Measurements from ENCODE around the gene CYB5B.

The CYB5B gene, protein sequence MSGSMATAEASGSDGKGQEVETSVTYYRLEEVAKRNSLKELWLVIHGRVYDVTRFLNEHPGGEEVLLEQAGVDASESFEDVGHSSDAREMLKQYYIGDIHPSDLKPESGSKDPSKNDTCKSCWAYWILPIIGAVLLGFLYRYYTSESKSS

GRCh38 chr16:69424053-69424934 is at the start of gene CYB5B:
Gene CYB5B (plus strand): TSS chr16:69424619. CDS start chr16:69424684, 65 bp downstream.
- peak; percentile 99 for DNase-seq

DNA sequence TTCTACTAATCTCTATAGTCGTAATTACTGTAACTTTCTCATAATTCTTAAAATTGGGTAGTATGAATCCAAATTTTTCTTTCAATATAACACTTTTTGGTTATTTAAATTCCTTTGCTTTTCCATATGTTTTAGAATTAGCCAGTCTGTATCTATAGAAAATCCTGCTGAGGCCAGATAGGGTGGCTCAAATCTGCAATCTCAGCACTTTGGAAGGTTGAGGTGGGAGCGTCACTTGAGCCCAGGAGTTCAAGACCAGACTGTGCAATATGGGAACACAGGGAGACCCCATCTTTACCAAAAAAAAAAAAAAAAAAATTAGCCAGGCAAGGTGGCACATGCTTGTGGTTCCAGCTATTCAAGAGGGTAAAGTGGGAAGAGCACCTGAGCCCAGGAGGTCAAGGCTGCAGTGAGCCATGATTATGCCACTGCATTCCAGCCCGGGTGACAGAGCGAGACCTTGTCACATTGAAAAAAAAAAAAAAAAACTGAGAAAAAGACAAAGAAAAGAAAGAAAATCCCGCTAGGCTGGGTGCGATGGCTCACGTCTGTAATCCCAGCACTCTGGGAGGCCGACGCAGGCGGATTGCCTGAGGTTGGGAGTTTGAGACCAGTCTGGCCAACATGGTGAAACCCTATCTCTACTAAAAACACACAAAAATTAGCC is 47.9 kb upstream of the CYB5B start:
- no peak for DNase-seq

DNA sequence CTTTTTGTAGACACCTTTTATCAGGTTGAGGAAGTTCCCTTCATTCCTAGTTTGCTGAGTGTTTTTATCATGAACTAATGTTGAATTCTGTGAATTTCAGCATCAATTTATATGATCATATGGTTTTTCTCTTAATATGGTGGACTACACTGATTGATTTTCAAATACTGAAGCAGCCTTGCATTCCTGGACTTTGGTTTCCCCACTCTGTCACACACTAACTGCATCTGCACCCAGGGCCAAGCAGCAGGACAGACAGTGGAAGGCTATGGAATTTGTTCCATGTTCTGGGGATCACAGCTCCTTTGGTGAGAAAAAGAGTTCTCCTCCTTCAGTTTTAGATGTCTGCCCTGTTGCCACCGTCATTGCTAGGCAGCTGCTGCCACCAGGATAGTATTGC is 46.4 kb upstream of the CYB5B start:
- DNase-seq = no peak

DNA sequence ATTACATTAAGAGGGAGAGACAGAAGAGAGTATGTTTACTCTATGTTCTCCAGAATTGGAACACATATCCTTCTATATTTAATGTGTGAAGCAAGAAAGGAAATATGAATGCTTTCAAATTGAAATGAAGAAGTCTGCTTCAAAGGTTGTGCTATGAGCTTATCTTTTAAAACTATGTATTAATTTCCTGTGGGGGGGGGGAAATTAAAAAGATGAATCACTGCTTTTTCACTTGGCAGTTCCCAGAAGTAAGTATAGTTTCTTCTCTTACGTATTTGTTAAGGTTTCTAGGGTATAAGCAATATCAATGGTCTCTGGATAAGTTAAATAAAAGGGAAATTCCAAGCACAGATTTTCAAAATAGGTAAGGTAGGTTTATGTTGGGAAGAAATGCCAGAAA is 45.7 kb upstream of the CYB5B start:
- no peak for DNase-seq

DNA sequence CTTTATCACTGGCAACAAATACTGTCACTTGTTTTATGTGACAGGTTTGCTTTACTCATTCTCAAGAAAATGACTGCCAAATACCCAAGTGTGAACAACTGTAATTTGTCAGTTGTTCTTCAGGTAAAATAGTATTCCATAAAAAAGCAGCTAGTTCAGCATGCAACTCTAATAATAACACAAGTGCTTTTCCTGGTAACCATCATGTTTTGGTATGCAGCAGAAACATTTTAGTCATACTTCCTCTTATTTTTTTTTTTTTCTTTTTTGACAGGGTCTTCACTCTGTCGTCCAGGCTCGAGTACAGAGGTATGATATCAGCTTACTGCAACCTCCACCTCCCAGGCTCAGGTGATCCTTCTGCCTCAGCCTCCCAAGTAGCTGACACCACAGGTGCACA is 43.2 kb upstream of the CYB5B start:
- DNase-seq = peak; percentile 44

GRCh38 chr16:69382421-69382820 is 42.0 kb upstream of the CYB5B start:
- DNase-seq = peak; percentile 50

- DNase-seq = no peak
These were observed 39.4 kb upstream of the CYB5B start for GRCh38 chr16:69384974-69385373.

GRCh38 chr16:69386596-69386995 is 37.8 kb upstream of the CYB5B start:
- DNase-seq = no peak

GRCh38 chr16:69393898-69394849 is 30.2 kb upstream of the CYB5B start:
- no peak for DNase-seq

DNA sequence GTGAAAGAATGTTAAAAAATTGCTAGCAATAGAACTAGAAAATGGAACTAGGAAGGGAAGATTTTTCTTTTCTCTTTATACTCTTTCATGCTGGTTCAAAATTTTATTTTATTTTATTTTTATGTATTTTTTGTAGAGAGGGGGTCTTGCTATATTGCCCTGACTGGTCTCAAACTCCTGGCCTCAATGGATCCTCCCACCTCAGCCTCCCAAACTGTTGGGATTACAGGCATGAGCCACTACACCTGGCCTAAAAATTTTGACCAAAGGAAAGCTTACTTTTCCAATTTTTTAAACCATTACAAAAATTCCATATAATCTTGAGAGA is 28.6 kb upstream of the CYB5B start:
- no peak for DNase-seq

DNA sequence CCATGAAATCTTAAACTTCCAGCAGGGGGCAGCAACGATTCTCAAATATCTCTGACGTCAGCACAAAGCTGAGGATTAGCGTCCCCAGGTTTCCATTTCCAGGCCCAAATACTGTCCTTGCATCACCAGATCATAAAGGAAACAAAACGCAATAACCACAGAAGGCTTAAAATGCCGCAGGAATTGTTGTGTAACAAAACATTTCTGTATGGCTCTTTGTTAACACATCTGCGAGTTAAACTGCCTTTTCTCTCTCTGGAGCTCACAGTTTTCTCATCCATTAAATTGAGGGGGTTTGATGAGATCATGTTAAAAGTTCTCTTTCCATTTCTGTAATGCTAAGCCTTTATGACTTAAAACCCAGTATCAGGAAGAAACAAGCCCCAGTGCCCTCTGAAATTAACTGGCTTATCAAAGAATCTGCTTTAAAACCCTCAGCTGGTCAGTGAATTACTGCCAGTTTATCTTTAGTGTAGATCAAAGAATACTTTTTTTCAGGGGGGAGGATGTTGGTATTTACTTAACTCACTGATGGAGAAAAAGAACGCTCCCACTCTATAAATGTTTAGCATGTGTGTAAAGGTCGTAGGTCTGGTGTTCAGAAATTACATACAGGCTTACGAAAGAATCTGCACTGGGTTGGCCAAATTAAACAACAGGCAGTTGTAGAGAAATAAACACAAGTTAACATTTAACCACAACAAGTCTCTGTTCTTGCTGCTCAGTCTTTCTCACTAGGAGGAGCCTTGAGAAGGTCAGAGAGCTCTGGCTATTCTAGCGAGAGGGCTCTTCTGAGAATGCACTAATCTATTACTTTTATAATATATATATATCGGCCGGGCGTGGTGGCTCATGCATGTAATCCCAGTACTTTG is 28.0 kb upstream of the CYB5B start:
- peak; percentile 94 for DNase-seq

DNA sequence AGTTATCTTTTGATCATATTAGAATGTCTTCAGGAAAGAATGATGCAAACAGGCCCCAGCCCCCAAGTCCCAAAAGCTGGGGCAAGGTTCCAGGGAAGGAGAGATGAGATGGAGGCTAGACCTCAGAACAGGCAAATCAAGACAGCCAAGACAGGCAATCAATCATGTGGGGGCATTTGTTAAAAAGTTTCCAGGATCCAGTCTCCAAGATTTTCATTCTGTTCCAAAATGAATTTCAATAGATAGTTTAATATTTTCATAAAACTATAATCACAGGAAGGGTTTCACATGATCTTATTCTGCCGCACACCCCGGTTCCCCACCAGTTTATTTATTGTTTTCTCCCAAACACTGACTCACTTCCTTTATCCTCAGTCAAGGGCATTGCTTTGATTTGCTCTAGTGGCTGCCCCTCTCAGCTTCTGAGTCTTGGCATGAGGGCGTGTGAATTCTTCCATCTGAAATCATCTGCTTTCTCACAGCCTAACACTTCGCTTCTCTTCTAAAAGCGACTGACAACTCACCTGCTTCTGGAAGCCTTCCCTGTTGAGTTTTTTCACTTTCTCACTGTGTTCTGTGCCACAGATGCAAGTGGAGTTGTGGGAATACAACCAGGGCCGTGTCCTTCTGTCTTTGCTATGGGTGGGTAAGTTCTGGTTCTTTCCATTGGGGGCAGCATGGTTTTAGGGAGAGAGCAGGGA is 26.4 kb upstream of the CYB5B start:
- DNase-seq = peak; percentile 70

DNA sequence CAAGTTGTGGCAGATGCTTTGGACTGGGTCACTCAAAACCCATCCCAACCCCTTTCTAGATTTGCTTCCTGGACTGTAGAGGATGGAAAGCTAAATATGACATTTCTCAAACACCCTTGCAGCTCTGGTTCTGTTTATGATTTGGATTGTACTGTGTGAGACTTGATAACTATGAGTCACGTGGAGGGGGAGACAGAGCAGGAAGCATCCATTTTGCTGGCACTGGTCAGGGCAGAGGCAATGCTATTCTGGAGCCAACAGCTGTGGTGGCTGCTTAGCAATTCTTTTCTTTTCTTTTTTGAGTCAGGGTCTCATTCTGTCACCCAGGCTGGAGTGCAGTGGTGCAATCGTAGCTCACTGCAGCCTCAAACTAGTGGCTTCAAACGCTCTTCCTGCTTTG is 25.1 kb upstream of the CYB5B start:
- no peak for DNase-seq

DNA sequence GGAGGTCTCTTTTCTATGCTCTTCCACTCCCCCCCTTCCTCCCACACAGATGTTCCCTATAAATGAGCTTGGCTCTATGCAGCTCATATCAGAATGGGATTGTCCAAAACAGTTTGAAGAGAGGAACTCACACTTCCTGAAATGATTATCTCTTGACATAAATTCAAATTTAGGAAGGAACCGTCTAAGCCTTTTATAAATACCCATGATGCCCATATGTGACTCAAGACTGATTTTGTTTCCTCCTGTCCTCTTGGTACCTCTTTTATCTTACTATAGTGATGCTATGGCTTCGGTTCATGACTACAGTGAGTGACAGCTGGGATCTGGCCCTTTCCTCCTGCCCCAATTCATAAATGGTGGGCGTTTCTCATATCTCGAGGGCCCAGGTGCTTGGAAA is 22.0 kb upstream of the CYB5B start:
- DNase-seq = peak; percentile 61

DNA sequence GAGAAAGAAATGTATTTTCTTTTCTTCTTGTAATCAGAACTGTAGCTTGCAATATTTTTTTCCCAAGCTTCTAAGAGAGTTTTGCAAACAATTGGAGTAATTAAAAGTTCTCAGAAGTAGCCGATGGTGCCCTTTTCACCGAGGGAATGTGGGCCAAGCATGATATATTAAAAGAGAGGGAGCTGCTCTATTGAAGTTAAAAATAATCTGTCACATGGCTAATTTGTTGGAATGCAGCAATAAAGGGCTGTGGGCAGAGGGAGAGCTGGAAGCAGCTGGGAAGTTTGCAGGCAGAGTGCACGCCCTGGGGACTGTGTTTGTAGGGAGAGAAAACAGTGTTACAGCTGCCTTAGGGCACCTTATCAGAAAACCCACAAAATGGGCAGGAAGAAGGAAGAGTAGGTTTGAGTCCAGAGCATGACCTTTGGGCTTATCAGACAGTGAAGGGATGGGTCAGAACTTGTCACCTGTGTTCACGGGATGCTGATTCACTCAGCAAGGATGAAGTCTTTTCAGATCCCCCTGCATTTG is 20.1 kb upstream of the CYB5B start:
- DNase-seq = no peak

DNA sequence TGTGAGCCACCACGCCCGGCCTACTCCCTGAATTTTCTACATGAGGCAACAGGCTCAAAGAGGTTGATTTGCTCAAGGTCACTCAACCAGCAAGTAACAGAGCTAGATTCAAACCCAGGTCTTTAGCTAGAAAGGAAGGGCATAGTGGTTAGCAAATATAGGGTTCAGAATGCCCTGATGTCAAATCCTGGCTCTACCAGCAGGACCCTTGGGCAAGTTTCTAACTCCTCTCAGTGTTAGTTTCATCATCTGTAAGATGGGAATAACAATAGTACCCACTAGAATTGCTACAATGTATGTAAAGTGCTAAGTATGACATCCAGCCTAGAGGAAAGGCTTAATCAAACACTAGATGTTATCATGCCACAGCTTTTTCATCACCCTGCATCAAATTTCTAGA is 19.1 kb upstream of the CYB5B start:
- DNase-seq = no peak

DNA sequence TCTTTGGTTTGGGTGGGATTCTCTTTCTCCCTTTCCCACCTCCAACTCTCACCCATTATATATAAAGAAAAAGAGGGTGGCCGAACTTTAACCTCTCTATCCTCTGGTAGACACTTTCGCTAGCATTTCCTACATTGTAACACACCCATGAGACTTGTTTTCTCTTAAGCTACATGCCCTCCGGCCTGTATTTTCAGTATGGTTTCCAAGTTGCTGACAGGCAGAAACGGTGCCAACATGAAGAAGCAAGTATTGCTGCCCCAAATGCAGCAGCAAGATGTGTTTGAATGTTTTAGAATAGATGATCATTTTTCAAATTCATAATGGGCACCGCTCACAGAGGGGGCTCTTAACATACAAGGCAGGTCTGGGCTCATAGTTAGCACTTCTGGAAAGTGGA is 18.7 kb upstream of the CYB5B start:
- DNase-seq = no peak

DNA sequence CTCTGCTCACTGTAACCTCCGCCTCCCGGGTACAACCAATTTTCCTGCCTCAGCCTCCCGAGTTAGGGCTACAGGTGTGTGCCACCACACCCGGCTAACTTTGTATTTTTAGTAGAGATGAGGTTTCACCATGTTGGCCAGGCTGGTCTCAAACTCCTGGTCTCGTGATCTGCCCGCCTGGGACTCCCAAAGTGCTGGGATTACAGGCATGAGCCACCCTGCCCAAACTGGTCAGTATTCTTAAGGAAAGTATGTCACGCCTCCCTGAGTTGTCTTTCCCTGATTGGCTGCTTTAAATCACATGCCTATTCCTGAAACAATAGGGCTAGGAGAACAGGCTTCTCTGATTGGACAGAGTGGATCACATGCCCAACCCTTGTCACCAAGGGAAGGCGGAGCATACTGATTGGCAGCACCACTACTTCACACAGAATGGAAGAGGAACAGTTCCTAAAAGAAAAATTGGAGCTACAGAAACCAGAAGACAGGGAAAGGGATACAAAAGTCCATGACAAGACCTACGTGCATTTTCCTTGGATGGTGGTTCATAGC is 17.6 kb upstream of the CYB5B start:
- peak; percentile 43 for DNase-seq

DNA sequence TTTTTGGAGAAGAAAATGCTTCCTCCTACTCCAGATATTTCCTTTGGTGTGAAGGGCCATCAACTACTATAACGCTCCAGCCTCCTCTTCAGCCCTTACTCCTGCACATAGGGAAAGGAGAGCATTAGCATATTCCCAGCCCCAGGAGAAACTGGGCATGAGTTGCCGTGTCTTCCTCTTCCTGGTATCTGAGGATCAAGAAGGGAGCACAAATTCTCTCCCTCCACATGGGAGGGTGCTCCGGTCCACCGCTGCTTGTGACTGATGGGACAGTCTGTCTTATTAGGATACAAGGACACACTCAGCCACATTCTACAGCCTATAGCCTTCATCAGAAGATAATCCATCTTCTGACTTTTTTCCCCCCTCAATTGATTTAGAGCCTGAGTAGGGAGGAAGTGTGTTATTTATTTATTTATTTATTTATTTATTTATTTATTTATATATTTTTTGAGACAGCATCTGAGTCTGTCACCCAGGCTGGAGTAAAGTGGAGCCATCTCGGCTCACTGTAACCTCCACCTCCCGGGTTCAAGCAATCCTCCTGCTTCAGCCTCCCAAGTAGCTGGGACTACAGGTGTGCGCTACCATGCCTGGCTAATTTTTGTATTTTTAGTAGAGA is 16.6 kb upstream of the CYB5B start:
- no peak for DNase-seq

DNA sequence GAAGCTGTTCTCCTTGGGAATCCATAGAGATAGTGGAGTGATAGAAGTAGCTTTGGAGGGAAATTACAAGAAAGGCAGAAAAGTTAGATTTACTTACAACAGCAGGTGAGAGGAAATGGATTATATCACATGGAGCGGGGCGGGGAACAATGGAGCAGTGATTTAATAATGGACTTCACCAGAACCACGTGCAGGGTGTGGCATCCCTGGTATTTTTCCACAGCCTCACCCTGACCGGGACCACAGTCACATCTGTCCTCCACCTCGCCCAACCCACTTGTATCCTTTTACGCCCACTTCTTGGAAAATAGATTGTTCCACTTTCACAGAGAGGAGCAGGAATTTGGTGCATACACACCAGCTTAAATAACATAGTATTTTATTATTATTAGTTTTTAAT is 15.9 kb upstream of the CYB5B start:
- no peak for DNase-seq

All from hematopoietic multipotent progenitor cell treated with erythropoietin and hydrocortisone succinate and interleukin-3 and kit ligand, for 4 days (in vitro differentiated cells).